Measurements from ENCODE around the gene CNKSR3. TPM values are rescaled to one million over a fixed set of nuclear protein-coding genes. Genes with fewer than 3 reads are reported as not detected.

CNKSR3 gene
- total RNA-seq, 1 experiment from 2014 or later: 0.48 TPM

- no peak for DNase-seq (ENCODE audit: low spot score)
These were observed 126.3 kb downstream of the CNKSR3 start for GRCh38 chr6:154384191-154384590.

DNA sequence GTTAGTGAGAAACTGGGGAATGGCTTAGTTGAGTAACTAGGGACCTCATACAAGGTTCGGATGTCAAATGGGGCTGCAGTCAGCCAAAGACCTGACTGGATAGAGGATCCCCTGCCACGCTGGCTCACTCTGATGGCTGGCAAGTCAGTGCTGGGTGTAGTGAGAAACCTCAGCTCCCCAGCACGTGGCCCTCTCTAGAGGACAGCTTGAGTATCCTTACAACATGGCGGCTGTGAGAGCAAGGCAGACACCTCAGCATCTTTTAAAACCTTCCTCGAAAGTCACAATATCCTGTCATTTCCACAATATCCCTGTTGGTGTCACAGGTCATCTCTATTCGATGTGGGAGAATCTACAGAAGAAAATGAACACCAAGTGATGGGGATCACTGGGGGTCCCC lies 127.2 kb downstream of the CNKSR3 start:
- DNase-seq (ENCODE audit: low spot score): no peak

DNA sequence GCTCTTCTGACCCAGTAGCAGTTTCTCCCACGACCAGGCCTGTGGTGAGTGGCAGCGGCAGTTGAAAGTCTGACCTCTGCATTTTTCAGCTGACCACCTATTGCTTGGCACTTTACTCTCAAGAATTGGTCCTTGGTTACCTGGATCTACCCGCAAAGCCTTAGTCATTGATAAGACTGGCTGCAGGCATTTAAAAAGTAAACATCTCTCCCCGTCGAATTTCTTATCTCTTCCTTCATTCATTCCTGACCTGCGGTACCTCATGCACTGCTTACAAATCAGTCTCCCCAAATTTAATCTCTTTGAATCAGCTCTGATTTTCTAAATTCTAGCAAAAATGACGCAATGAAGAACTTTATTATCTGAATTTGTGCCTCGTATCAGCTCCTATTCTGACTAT lies 127.7 kb downstream of the CNKSR3 start:
- peak; percentile 10 for DNase-seq (ENCODE audit: low spot score)

- DNase-seq (ENCODE audit: low spot score): no peak
These were observed 128.9 kb downstream of the CNKSR3 start for GRCh38 chr6:154381548-154381947.

DNA sequence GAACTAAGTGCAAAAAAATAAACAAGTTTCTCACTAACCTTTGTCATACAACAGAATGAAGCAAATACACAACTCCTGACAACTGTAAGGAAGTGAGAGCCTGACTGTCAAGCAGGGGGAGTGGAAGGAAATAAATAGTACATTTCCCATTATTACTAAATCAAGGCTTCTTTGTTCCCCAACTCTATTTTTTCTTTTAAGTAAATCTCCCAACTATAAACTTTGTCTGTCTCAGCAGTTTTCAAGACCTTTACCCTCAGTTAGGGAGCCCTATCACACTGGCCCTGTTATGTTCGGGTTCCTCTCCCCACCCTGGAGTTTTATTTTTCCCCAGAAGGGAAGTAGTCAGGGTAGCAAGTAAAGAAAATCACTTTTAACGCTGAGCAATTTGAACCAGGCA lies 129.7 kb downstream of the CNKSR3 start:
- DNase-seq (ENCODE audit: low spot score): no peak

GRCh38 chr6:154379585-154379984 lies 130.9 kb downstream of the CNKSR3 start:
- DNase-seq (ENCODE audit: low spot score): no peak

GRCh38 chr6:154378518-154378917 lies 132.0 kb downstream of the CNKSR3 start:
- no peak for DNase-seq (ENCODE audit: low spot score)

DNA sequence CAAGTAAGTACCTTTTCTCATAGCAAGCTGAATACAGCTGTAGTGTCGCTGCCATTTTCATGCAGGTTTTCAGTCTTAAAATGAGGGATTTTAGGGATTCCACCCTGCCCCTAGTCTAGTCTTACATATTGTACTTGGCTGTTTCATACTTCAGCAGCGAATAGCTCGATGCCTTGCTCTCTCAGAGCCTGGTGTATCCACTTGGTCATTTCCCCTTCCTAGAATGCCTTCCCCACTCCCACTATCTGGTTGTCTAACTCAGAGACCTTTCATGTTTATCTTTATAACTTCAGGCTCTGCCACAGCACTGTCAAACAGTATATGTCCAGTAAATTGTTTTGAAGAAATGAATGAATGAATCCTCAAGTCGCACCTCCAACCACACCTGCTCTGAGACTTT lies 132.8 kb downstream of the CNKSR3 start:
- no peak for DNase-seq (ENCODE audit: low spot score)

DNA sequence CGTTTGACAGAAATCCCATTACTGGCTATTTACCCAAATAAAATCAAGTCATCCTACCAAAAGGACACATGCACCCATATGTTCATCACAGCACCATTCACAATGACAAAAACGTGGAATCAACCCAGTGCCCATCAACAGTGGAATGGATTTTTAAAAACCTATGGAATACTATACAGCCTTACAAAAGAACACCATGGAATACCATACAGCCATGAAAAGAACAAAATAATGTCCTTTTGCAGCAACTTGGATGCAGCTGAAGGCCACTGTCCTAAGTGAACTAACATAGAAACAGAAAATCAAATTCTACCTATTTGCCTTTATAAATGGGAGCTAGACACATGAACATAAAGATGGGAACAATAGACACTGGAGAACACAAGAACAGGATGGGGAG lies 136.5 kb downstream of the CNKSR3 start:
- DNase-seq (ENCODE audit: low spot score): no peak

GRCh38 chr6:154371281-154371680 lies 139.2 kb downstream of the CNKSR3 start:
- no peak for DNase-seq (ENCODE audit: low spot score)

DNA sequence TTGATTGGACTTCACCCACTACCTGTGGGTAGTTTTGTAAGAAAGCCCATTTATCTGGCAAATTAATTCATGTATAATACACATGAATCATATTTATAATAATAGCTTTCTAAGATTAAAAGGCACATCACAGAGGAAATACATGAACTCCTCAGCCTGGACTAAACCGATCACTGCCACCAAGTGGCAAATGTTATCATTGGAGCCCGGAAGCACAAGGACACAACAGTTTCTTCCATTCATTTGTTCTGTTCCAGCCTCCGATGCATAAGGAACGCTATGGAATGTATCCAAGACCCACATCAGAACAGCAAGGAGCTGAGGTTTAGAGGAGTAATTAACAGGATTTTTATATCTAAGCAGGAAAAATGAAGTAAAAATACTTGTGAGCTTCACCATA lies 139.9 kb downstream of the CNKSR3 start:
- DNase-seq (ENCODE audit: low spot score): peak; percentile 39

DNA sequence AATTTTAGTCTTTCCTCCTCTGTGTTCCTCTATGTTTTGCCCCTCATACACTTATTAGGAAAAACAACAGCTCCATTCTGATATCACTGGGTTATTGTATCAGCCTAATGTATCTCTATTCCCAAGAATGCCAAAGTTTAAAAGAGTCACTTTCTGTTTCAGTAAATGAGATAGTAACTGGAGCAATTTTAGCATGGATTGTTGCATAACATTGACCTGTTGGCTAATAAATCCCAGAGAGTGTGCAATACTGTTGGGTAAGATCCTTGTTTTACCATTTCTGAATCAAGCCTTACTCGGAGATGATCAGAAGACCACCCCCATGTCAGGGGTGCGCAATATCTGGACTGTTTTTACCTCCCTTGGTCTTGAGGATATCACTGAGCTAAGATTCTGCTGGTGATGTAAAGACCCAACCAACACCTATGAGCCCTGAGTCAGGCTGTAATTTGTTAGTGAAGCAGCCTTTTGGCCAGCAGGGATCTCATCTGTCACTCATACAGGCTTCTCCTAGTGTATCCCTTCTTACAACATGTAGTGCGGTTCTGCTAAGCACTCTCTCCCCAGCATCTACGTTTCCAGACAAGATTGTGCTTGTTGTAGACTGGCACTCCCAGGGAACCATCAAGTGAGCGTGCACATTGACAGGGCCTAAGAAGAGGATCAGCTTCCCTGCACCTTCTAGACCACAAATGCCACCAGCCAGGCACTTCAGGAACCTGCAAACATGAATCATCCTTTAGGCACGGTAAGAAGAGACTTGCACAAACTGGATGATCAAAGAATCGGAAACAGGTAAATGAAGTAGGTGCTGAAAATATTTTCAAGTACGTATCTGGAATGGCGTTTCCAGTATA lies 142.4 kb downstream of the CNKSR3 start:
- DNase-seq (ENCODE audit: low spot score): no peak

GRCh38 chr6:154367336-154367735 lies 143.1 kb downstream of the CNKSR3 start:
- DNase-seq (ENCODE audit: low spot score): no peak

DNA sequence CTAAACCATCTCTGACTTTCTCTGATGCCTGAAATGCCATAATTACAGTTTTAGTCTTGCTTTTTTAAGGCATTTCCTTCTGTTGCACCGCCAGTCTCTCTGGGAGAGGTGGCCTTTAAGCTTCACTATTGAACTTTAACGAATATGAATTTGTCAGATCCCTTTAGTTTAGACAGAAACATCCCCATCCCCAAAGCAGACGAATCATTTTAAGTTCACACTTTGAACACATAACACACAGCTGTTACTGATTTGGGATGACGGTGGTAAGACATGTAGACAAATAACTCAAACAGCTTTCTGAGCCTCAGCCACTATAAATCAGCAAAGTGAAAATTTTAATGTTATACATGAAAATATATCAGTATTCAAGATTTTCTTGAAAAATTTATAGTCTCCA lies 146.7 kb downstream of the CNKSR3 start:
- no peak for DNase-seq (ENCODE audit: low spot score)

- no peak for DNase-seq (ENCODE audit: low spot score)
These were observed 149.0 kb downstream of the CNKSR3 start for GRCh38 chr6:154361476-154361875.

DNA sequence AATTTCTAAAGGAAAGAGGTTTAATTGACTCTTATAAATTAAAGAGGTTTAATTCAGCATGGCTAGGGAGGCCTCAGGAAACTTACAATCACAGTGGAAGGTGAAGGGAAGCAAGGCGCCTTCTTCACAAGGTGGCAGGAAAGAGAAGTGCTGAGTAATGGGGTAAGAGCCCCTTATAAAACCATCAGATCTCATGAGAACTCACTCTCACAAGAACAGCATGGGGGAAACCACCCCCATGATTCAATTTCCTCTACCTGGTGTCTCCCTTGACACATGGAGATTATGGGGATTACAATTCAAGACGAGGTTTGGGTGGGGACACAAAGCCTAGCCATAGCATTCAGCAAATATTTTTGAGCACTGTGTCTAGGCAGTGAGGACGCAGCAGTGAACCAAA lies 150.0 kb downstream of the CNKSR3 start:
- no peak for DNase-seq (ENCODE audit: low spot score)

GRCh38 chr6:154359679-154360078 lies 150.8 kb downstream of the CNKSR3 start:
- no peak for DNase-seq (ENCODE audit: low spot score)

DNA sequence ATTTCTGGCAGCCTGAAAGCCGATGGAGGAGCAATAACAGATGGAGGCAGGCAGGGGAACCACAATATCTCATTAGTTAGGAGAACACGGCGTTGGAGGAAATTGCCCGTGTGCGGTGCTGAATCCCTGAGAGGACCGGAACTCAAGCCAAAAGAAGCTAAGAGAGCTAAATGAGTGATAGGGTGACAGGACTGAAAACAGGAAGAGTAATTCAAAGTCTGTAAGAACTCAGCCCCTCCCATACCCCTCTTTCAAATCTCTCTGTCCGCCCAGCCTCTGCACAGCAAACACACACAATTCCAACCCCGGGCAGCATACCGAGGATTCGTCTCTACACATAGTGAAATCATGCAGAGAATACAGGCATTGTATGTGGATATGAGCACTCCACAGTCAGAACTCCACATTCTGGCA lies 151.3 kb downstream of the CNKSR3 start:
- DNase-seq (ENCODE audit: low spot score): no peak

GRCh38 chr6:154358019-154358545 lies 152.4 kb downstream of the CNKSR3 start:
- no peak for DNase-seq (ENCODE audit: low spot score)

DNA sequence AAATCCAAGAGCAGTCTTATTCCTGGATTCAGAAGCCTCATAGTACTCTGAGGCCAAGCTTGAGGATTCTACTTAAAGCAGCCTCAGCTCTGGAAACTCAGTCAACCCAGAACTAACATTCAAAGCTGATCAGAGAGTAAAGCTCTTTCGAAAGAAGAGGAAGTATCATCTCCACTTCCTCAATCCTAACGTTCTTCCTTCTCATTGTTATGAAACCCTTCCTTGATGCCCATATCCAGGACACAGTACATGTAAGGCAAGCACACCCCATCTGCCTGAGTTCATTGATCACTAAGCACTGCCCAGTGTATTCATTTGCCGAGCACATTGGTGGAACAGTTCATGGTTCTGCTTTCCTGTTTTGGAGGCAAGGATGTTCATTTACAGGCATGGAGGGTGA lies 153.8 kb downstream of the CNKSR3 start, which contains the start of gene IPCEF1:
IPCEF1 (minus strand) TSS at position 114 of the 400 bp plus-strand sequence. CDS start 90,856 bp downstream, outside the sequence.
- DNase-seq (ENCODE audit: low spot score): no peak

DNA sequence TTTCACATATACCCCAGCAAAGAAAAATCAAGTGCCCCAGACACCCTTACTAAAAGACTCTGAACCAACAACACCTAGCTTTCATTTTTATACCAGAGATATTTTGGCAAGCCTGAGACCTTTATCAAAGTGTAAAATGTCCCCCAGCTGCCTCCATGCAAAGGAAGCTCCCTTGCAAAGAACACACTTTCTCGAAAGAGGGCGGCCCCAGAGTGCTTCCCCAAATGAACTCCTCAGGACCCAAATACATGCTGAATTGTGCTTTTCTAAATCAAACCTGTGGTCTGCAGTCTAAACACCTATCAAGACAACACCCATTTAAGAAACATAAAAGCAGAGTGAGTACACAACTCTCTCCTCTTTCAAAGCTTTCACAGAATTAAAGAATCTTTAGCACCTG lies 154.4 kb downstream of the CNKSR3 start:
- no peak for DNase-seq (ENCODE audit: low spot score)

- DNase-seq (ENCODE audit: low spot score): no peak
These were observed 156.2 kb downstream of the CNKSR3 start for GRCh38 chr6:154354265-154354777.

DNA sequence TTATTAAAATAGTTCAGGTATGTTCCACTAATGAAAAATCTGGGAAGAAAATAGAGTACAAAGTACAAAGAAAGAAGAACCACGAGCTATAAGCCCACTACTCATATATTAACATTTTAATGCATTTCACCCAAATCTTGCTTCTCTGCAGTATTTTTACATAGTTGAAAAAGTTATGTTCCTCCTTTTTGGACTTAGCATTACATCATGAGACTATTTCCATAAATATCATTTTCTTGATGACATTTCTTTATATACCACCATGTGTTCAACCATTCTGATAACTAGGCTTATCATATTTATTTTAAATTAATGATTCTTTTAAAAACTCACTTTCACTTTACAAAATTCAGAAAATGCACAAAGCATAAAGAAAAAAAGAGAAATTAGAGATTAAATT lies 156.9 kb downstream of the CNKSR3 start:
- DNase-seq (ENCODE audit: low spot score): no peak

Measured in HT-29 (cell line).